OCI-LY3 (cell line): ENCODE data around the gene PGM2.

ENCODE experiments used
- EZH2phosphoT487 ChIP-seq: fragments of 200-600 bp; shearing (Covaris generic); IDR thresholded peaks from 2 replicates; pipeline ENCODE4 v1.6.1; 2018; ENCODE audit warnings: antibody characterized with exemption, mixed run types, low read depth
- TF ChIP-seq, protein P1 (sequence below): fragments of 200-600, 300-600 bp; sonication (generic); IDR thresholded peaks from 2 replicates; pipeline ENCODE4 v1.5.1; 2014; ENCODE audit warnings: antibody characterized with exemption, low read length, low read depth

DNA sequence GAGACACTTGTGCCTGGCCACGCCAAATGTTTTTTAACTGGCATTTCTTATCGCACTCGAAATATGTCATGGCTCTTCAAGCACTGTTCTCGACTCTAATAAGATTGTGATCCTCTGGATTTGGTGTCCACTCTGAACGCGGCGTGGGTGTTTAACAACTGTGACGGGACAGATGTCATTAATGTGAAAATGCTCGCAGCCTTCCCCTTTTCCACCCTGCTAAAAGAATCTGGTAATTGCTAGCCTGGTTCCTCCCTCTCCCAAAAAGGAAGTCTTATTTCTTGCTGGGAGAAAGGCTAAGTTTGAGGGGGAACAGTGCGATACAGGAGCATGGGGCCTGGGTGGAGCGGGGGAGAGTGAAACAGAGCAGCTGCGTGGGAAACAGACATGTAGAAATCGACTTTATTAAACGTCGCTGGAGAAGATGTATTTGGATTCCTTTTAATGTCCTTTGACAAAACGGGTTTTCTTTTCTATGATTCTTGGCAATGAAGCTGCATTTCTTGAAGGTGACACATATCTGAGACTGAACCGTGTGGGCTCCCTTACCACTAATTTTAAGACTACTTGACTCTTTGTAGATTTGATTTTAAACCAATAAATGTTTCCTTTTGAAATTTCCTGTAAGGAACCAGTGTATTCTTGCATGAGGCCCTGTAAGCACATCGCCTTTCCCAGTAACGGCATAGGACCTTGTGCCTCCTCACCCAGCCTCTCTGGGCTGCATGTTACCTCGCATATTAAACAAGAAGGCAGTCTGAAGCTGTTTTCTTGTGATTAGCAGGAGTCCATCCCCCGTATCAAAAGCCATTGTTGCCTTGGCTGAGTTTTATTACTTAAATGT is 82.2 kb downstream of the PGM2 start:
- TF ChIP-seq, protein P1, sequence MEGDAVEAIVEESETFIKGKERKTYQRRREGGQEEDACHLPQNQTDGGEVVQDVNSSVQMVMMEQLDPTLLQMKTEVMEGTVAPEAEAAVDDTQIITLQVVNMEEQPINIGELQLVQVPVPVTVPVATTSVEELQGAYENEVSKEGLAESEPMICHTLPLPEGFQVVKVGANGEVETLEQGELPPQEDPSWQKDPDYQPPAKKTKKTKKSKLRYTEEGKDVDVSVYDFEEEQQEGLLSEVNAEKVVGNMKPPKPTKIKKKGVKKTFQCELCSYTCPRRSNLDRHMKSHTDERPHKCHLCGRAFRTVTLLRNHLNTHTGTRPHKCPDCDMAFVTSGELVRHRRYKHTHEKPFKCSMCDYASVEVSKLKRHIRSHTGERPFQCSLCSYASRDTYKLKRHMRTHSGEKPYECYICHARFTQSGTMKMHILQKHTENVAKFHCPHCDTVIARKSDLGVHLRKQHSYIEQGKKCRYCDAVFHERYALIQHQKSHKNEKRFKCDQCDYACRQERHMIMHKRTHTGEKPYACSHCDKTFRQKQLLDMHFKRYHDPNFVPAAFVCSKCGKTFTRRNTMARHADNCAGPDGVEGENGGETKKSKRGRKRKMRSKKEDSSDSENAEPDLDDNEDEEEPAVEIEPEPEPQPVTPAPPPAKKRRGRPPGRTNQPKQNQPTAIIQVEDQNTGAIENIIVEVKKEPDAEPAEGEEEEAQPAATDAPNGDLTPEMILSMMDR = no peak
- no peak for TF ChIP-seq EZH2phosphoT487
